ENCODE data around the gene GNG2.
A peak's percentile ranks its signal among the peaks of the same experiment; 100 is the strongest.

The GNG2 gene

GRCh38 chr14:51969852-51970540 lies 109.6 kb downstream of the GNG2 start:
- Histone ChIP-seq H3K9ac (ENCODE audit: low read depth, low read length) (no peak overlapping the region), H3K27ac (ENCODE audit: low read depth, low read length) (no peak overlapping the region), H3K4me1 (ENCODE audit: insufficient read depth, low read length) (no peaks in the 10 kb centered on the region), H3K36me3 (ENCODE audit: insufficient read depth, low read length) (no peaks in the 10 kb centered on the region), H3K9me3 (ENCODE audit: insufficient read depth, low read depth, low read length) (no peaks in the 10 kb centered on the region), H3K4me3 (ENCODE audit: low read length) (no peak overlapping the region), H3K27me3 (ENCODE audit: insufficient read depth, low read length) (no peaks in the 10 kb centered on the region)
- WGBS: 91% methylated on average over 5 of the region's 6 CpGs

GRCh38 chr14:51972566-51972965 lies 112.2 kb downstream of the GNG2 start:
- Histone ChIP-seq H3K9ac (ENCODE audit: low read depth, low read length) (no peak overlapping the region), H3K4me3 (ENCODE audit: low read length) (no peak overlapping the region), H3K27me3 (ENCODE audit: insufficient read depth, low read length) (no peaks in the 10 kb centered on the region), H3K4me1 (ENCODE audit: insufficient read depth, low read length) (no peaks in the 10 kb centered on the region), H3K36me3 (ENCODE audit: insufficient read depth, low read length) (no peaks in the 10 kb centered on the region), H3K27ac (ENCODE audit: low read depth, low read length) (no peak overlapping the region), H3K9me3 (ENCODE audit: insufficient read depth, low read depth, low read length) (no peaks in the 10 kb centered on the region)
- WGBS: 94% methylated on average over 7 of the region's 7 CpGs

- no peaks in the 10 kb centered on the region for H3K36me3 ChIP-seq (ENCODE audit: insufficient read depth, low read length)
- no peak overlapping the region for H3K4me3 ChIP-seq (ENCODE audit: low read length)
- no peaks in the 10 kb centered on the region for H3K27me3 ChIP-seq (ENCODE audit: insufficient read depth, low read length)
- no peaks in the 10 kb centered on the region for H3K4me1 ChIP-seq (ENCODE audit: insufficient read depth, low read length)
- 95% methylated on average over 5 of the region's 5 CpGs for WGBS
- no peaks in the 10 kb centered on the region for H3K9me3 ChIP-seq (ENCODE audit: insufficient read depth, low read depth, low read length)
- H3K9ac ChIP-seq (ENCODE audit: low read depth, low read length): no peak overlapping the region
- no peak overlapping the region for H3K27ac ChIP-seq (ENCODE audit: low read depth, low read length)
These were observed 116.7 kb downstream of the GNG2 start for GRCh38 chr14:51977075-51977474.

- no peaks in the 10 kb centered on the region for H3K4me1 ChIP-seq (ENCODE audit: insufficient read depth, low read length)
- H3K36me3 ChIP-seq (ENCODE audit: insufficient read depth, low read length): no peaks in the 10 kb centered on the region
- no peak overlapping the region for H3K27ac ChIP-seq (ENCODE audit: low read depth, low read length)
- 39% methylated on average over 2 of the region's 2 CpGs for WGBS
- no peaks in the 10 kb centered on the region for H3K9me3 ChIP-seq (ENCODE audit: insufficient read depth, low read depth, low read length)
- H3K4me3 ChIP-seq (ENCODE audit: low read length): no peak overlapping the region
- no peak overlapping the region for H3K9ac ChIP-seq (ENCODE audit: low read depth, low read length)
- H3K27me3 ChIP-seq (ENCODE audit: insufficient read depth, low read length): no peaks in the 10 kb centered on the region
These were observed 118.3 kb downstream of the GNG2 start for GRCh38 chr14:51978681-51979085.

GRCh38 chr14:51979088-51979709 lies 118.8 kb downstream of the GNG2 start:
- Histone ChIP-seq H3K27me3 (ENCODE audit: insufficient read depth, low read length) (no peaks in the 10 kb centered on the region), H3K9ac (ENCODE audit: low read depth, low read length) (no peak overlapping the region), H3K9me3 (ENCODE audit: insufficient read depth, low read depth, low read length) (no peaks in the 10 kb centered on the region), H3K4me3 (ENCODE audit: low read length) (no peak overlapping the region), H3K4me1 (ENCODE audit: insufficient read depth, low read length) (no peaks in the 10 kb centered on the region), H3K36me3 (ENCODE audit: insufficient read depth, low read length) (no peaks in the 10 kb centered on the region), H3K27ac (ENCODE audit: low read depth, low read length) (no peak overlapping the region)
- WGBS: 32% methylated on average over 17 of the region's 17 CpGs

- WGBS: 96% methylated on average over 4 of the region's 4 CpGs
- Histone ChIP-seq H3K9ac (ENCODE audit: low read depth, low read length) (no peak overlapping the region), H3K27ac (ENCODE audit: low read depth, low read length) (no peak overlapping the region)
These were observed 120.9 kb downstream of the GNG2 start for GRCh38 chr14:51981218-51981854.

GRCh38 chr14:51988221-51988620 lies 127.8 kb downstream of the GNG2 start:
- Histone ChIP-seq H3K36me3 (ENCODE audit: insufficient read depth, low read length) (peaks cover 26% of the 10 kb centered on the region), H3K4me3 (ENCODE audit: low read length) (no peak overlapping the region), H3K9ac (ENCODE audit: low read depth, low read length) (no peak overlapping the region), H3K9me3 (ENCODE audit: insufficient read depth, low read depth, low read length) (no peaks in the 10 kb centered on the region), H3K27me3 (ENCODE audit: insufficient read depth, low read length) (no peaks in the 10 kb centered on the region), H3K27ac (ENCODE audit: low read depth, low read length) (no peak overlapping the region), H3K4me1 (ENCODE audit: insufficient read depth, low read length) (peaks cover 5% of the 10 kb centered on the region)
- 89% methylated on average over 1 of the region's 1 CpG for WGBS

More at GRCh38 chr14:51981218-51981854, 120.9 kb downstream of the GNG2 start:
- H3K27me3 ChIP-seq (ENCODE audit: insufficient read depth, low read length): no peaks in the 10 kb centered on the region
- no peaks in the 10 kb centered on the region for H3K4me1 ChIP-seq (ENCODE audit: insufficient read depth, low read length)
- H3K36me3 ChIP-seq (ENCODE audit: insufficient read depth, low read length): no peaks in the 10 kb centered on the region
- no peak overlapping the region for H3K4me3 ChIP-seq (ENCODE audit: low read length)
- no peaks in the 10 kb centered on the region for H3K9me3 ChIP-seq (ENCODE audit: insufficient read depth, low read depth, low read length)

- Histone ChIP-seq H3K4me1 (ENCODE audit: insufficient read depth, low read length) (peaks cover 5% of the 10 kb centered on the region), H3K9me3 (ENCODE audit: insufficient read depth, low read depth, low read length) (no peaks in the 10 kb centered on the region), H3K36me3 (ENCODE audit: insufficient read depth, low read length) (peaks cover 39% of the 10 kb centered on the region), H3K27me3 (ENCODE audit: insufficient read depth, low read length) (no peaks in the 10 kb centered on the region), H3K27ac (ENCODE audit: low read depth, low read length) (peak within 1 kb of the TSS; percentile 76), H3K4me3 (ENCODE audit: low read length) (peak within 1 kb of the TSS; percentile 94), H3K9ac (ENCODE audit: low read depth, low read length) (peak within 1 kb of the TSS; percentile 93)
- under 1% methylated on average over 72 of the region's 72 CpGs for WGBS
These were observed 129.2 kb downstream of the GNG2 start, which contains the start of gene RTRAF for GRCh38 chr14:51989293-51990234. Gene RTRAF (plus strand): TSS chr14:51989546. CDS start chr14:51989640, 94 bp downstream.

GRCh38 chr14:51990488-51990887 lies 130.1 kb downstream of the GNG2 start:
- Histone ChIP-seq H3K27ac (ENCODE audit: low read depth, low read length) (no peak overlapping the region), H3K27me3 (ENCODE audit: insufficient read depth, low read length) (no peaks in the 10 kb centered on the region), H3K4me1 (ENCODE audit: insufficient read depth, low read length) (peaks cover 5% of the 10 kb centered on the region), H3K4me3 (ENCODE audit: low read length) (peak overlapping the region; percentile 94), H3K9me3 (ENCODE audit: insufficient read depth, low read depth, low read length) (no peaks in the 10 kb centered on the region), H3K9ac (ENCODE audit: low read depth, low read length) (peak overlapping the region; percentile 93), H3K36me3 (ENCODE audit: insufficient read depth, low read length) (peaks cover 49% of the 10 kb centered on the region)
- WGBS: no CpG with 5 or more reads among the region's 3 CpGs

GRCh38 chr14:51993285-51993920 lies 133.0 kb downstream of the GNG2 start:
- no peak overlapping the region for H3K27ac ChIP-seq (ENCODE audit: low read depth, low read length)

More at GRCh38 chr14:51993285-51993920, 133.0 kb downstream of the GNG2 start:
- Histone ChIP-seq H3K36me3 (ENCODE audit: insufficient read depth, low read length) (peaks cover 78% of the 10 kb centered on the region), H3K4me1 (ENCODE audit: insufficient read depth, low read length) (peaks cover 5% of the 10 kb centered on the region), H3K27me3 (ENCODE audit: insufficient read depth, low read length) (no peaks in the 10 kb centered on the region), H3K4me3 (ENCODE audit: low read length) (no peak overlapping the region), H3K9me3 (ENCODE audit: insufficient read depth, low read depth, low read length) (no peaks in the 10 kb centered on the region), H3K9ac (ENCODE audit: low read depth, low read length) (no peak overlapping the region)
- WGBS: 89% methylated on average over 2 of the region's 3 CpGs
